HK-2 (cell line): ENCODE data around the gene LDB2.
"Not testable (repeated sequence)": the region's sequence is repeated elsewhere in the genome, so short reads cannot be mapped to it uniquely, and the experiment has no call there.

Source experiments
- DNase-seq: peaks from one replicate; pipeline ENCODE4 v3.0.0-alpha.2; 2018; ENCODE audit not compliant: unreplicated experiment

LDB2 gene

DNA sequence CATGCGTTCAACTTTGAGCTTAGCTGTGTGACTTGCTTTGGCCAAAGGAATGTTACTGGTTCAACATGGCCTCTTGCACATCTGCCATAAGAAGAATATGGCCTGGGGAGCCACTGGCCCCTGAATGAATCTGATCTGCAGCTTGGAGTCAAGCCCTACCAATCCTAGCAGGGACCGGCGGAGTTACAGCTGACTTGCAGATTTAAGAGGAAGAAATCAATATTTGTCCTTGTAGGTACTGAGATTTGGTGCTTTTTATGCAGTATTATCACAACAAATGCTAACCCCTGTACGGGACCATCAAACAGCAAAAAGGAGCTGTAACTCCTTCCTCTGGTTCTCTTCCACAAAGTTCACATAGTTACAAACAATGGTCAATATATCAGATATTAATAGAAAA is 252.0 kb downstream of the LDB2 start:
- DNase-seq, result no peak

DNA sequence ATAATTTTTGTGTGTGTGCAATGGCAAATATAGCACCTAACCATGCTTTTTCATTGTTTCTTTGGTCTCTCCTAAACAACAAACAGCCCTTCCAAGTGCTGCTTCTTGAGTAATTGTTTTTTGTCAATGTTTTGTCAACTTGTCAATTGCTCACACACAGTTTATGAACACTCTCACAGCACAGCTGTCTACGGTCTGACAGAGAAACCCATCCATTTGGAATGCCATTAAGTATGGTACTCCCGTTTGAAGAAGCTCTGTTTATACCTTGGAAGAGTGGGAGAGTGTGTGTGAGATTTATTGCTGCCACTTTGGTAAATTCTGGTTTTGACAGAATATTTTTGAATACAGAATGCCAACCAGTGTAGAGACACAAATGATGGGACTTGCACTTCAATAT is 254.6 kb downstream of the LDB2 start:
- DNase-seq, result no peak

- DNase-seq, result no peak
Observed at GRCh38 chr4:16642897-16643296, 255.5 kb downstream of the LDB2 start.

GRCh38 chr4:16641971-16642370 is 256.5 kb downstream of the LDB2 start:
- DNase-seq, result no peak

DNA sequence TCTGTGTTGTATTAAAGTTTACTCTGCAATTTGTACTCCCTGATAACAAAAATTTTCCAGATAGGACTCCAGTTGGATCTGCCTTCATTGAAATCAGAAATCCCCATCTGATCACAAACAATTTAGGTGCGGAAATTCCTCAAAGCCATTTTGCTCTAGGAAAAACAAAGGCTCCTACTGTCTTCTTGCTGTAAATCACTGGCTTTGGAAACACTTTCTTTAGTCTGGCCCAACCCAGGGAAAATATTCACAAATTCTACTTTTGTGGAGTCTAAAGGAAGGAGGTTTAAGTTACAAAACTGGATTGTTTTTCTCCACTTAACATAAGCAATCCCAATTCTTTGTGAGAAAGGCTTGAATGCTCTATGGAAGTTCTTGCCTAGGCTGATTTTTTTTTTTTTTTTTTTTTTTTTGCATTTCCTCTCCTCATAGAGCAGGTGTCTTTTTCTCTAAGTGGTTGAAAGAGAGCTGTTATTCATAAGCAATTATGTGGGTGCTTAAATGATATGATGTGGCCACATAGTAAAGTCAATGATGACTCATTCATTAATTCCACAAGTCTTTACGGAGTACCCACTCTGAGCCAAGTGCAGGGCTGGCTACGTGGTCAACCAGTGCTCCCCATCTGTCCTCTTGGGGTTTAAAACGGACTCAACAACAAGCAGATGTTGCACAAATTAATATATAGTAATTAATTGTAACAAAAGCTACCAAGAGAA is 261.4 kb downstream of the LDB2 start:
- no peak for DNase-seq

DNA sequence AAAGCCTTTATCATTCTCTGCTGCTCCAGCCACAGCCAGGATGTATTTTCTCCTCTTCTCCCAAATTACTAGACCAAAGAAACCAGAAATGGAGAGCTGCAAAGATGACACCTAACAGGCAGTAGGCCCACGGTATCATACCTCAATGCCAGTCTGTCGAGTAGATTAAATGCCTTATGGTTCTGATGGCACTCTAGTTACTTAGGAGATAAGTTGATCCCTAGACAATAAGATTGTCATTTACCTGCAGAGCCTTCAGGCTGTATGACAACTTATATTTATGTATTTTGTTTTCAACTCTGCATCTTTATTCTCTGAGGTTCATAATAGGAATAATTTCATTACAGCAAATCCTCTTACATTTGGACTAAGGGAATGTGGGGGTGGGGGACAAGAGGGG is 262.1 kb downstream of the LDB2 start:
- no peak for DNase-seq

DNA sequence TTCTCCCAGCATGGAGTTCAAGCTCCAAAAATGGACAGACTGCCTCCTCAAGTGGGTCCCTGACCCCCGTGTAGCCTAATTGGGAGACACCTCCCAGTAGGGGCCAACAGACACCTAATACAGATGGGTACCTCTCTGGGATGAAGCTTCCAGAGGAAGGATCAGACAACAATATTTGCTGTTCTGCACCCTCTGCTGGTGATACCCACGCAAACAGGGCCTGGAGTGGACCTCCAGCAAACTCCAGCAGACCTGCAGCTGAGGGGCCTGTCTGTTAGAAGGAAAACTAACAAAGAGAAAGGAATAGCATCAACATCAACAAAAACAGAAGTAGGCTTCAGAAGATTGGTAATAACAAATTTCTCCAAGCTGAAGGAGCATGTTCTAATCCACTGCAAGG is 269.2 kb downstream of the LDB2 start:
- not testable (repeated sequence) for DNase-seq

- DNase-seq, result not testable (repeated sequence)
Observed at GRCh38 chr4:16628835-16629234, 269.6 kb downstream of the LDB2 start.

DNA sequence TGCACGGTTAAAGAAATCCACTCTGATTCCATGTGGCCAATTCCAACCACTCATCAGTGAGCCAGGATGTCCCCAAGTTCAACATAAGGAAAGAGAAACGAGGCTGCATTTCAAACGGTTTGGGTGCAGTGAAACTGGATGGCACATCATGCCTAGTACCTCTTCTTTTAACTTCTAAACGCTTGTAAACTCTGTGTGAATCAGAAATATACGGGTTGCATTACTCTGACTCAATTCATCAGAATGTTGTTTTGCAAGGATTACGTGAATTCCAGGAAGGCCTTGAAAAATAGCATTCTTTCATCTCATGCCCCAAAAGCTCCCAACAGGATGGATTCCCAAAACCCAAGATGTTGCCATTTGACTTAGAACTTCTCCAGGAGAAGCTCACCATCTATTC is 270.4 kb downstream of the LDB2 start:
- DNase-seq, result no peak

- DNase-seq, result no peak
Observed at GRCh38 chr4:16626945-16627344, 271.5 kb downstream of the LDB2 start.

- no peak for DNase-seq
Observed at GRCh38 chr4:16622826-16623225, 275.6 kb downstream of the LDB2 start.

GRCh38 chr4:16617435-16617834 is 281.0 kb downstream of the LDB2 start:
- DNase-seq, result no peak

DNA sequence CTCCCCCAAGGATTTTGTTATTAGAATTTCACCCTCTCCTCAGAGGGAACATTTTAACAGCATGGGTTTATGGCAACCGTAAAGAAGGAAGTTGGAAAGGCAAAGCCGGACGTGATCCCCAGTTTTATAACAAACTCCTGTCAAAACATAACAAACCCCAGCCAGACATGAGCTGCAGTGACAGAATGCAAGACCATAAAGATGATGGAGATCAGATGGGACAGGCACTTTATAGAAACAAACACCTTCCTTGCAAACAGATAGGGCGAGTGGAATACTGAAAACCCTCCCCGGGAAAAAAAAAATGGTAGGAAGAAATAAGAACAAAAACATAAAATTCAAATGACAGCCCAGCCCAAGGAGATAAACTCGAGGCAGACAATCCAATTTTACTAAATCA is 281.4 kb downstream of the LDB2 start:
- DNase-seq, result no peak

- no peak for DNase-seq
Observed at GRCh38 chr4:16609170-16609758, 289.2 kb downstream of the LDB2 start.

DNA sequence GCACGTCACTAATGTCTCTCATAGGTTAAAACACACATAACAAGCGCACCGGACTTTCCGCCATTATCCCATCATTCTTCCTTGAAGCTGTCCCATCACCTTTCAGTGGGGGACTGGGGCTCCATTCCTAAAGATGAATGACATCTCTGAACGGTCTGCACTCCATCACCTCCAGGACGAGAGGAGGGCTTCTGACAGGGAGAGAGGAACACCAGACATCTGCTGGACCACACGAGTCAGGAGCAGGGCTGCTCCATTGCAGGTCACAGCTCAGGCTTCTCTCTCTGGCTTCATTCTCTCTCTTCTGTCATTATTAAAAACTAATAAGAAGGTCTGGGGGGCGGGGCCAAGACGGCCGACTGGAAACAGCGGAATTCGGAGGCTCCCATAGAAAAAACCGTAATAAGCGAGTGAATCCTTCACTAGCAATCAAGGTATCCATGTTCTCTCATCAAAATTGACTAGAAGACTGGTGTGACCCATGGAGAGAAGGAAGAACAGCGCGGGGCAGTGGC is 289.8 kb downstream of the LDB2 start:
- no peak for DNase-seq

DNA sequence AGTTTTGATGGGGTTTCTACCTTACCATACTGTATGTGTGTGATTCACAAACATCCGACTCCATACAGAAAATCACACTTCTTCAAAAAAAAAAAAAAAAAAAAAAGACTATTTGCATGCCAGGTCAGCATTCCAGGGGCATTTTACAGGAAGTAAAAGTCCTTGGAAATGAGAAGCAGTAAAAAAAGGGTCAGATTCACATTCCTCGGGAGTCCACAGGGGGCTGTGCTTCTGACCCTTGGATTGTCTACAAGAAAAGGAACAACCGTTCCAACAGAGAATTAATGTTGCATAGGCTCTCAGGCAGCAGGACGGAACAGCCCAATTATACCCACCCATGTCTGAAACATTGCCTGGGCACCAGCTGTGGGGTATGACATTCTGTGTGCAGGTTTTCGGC is 290.3 kb downstream of the LDB2 start:
- no peak for DNase-seq

GRCh38 chr4:16607241-16608066 is 291.0 kb downstream of the LDB2 start:
- DNase-seq, result no peak

DNA sequence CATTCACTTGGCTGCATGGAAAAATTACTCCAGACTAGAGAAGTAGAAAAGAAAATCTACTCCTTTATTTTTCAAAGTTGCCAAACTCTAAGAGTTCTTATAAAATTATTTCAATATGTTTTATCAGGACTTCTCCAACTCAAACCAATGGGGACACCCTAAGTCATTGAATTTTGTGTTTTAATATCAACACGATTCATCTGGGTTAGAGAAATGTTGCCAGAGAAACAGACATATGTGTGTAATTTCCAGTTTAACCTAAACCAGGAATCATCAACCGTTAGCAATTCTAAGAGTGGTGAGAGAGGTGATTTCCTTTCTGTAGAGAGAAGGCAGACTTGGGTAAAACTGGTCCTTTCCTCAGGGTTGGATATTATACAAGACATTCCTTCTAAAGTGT is 291.8 kb downstream of the LDB2 start:
- no peak for DNase-seq

DNA sequence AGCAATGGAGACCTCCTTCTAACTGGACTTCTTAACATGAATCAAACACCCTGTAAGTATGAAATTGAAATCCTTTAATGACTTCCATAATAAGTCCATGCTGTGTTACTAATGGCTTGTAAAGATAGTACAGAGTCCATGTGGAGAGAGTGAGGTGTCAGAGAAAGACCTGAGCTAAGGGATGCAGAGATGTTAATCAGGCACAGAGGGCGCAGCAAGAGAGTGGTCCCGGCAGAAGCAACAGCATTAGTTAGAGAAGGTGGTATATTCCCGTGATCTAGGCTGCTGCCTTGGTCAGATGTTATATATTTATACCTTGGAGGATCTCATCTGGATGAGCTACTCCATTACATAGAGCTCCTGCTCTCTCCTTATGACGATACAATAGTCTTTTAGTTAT is 295.3 kb downstream of the LDB2 start:
- DNase-seq, result no peak

GRCh38 chr4:16598597-16599206 is 299.7 kb downstream of the LDB2 start:
- no peak for DNase-seq

- DNase-seq, result no peak
Observed at GRCh38 chr4:16597845-16598596, 300.4 kb downstream of the LDB2 start.

DNA sequence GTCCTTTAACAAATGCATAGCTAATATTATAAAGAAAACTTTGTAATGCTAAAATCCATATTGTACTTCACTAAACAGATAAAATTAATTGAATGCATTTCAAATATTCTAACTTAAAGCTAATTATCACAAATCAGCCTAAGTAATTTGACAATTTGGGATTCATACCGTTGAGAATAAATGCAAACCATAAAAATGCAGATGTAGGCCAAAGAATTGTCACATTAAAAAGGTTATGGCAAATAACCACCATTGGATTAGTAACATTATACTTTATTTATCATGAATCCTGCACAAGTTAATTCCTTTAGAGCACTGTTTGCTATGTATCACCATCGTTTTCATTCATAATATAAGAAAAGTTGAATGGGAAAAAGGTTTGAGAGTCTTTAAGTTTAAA is 301.0 kb downstream of the LDB2 start:
- DNase-seq, result no peak
